ENCODE measurements around the gene MSMO1. TPM values are rescaled to one million over a fixed set of nuclear protein-coding genes. Genes with fewer than 3 reads are reported as not detected.

The MSMO1 gene
- total and polyA plus RNA-seq, 10 of the 15 experiments (the other 5 are each of a cell fraction or from before 2014, with no cell fraction given), result 63.6 to 168 (median 105) TPM

- ChIA-PET SMC1A (ENCODE audit: uncharacterized antibody, unreplicated experiment) (interaction anchor here (0.8 to 4.7 kb wide), 15 partner anchors 8 to 230 kb away, joined by 3 to 47 read pairs (median 3); no protein-coding TSS in a partner anchor), RAD21 (ENCODE audit: unreplicated experiment) (interaction anchor here (0.9 to 2.5 kb wide), 9 partner anchors 10 to 231 kb away, joined by 3 to 10 read pairs (median 4); partner anchors contain the start of gene TMEM192), POLR2A (interaction anchor here (1.0 to 2.7 kb wide), 2 partner anchors 12 to 231 kb away, joined by 3 to 13 read pairs; partner anchors contain the start of gene TMEM192), CTCF (interaction anchor here (0.6 to 10.2 kb wide), 16 partner anchors 7 to 717 kb away, joined by 3 to 98 read pairs (median 3); partner anchors contain the start of gene TMEM192)
- no peak overlapping the region for H3K27ac ChIP-seq (ENCODE audit: control insufficient read depth, insufficient read depth)
- no peaks in the 10 kb centered on the region for H3K79me2 ChIP-seq (ENCODE audit: control insufficient read depth, insufficient read depth, low read length)
- DNase-seq (ENCODE audit: low read depth, low spot score) (no peak), ATAC-seq (peak; percentile 47), FAIRE-seq (no peak)
- WGBS (ENCODE audit: insufficient coverage, insufficient replicate concordance, low lambda C conversion rate, missing lambda C conversion rate), result 93% methylated on average over 13 of the region's 13 CpGs
- in situ Hi-C loops (cut with MboI) (no loop called here), intact Hi-C loops (cut with micrococcal nuclease; ENCODE audit: unreplicated experiment) (loop anchor here (2.0 kb wide), 1 partner anchor 213 kb away; no protein-coding TSS in a partner anchor)
- no peak overlapping the region for H3K9ac ChIP-seq (ENCODE audit: control insufficient read depth, insufficient read depth, low read length)
- peaks cover 0 to 23% of the 10 kb centered on the region in 2 experiments; a peak in 3 of 4 replicates for H3K36me3 ChIP-seq (ENCODE audit: control insufficient read depth in 2 of 2, insufficient read depth in 2 of 2, low read length in 1 of 2)
- BruUV-seq (replicated peaks), result no TSS peak
- H3K4me2 ChIP-seq (ENCODE audit: control insufficient read depth, insufficient read depth), result no peak overlapping the region
- no peak overlapping the region for H2AFZ ChIP-seq (ENCODE audit: control insufficient read depth, low read depth, low read length)
- H3K4me3 ChIP-seq, result no peak overlapping the region
- H3K27me3 ChIP-seq (replicated peaks in 1 of 2; ENCODE audit: control insufficient read depth in 2 of 2, insufficient read depth in 2 of 2, low read length in 1 of 2), result no peaks in the 10 kb centered on the region
- H3K9me3 ChIP-seq (replicated peaks; ENCODE audit: control insufficient read depth, insufficient read depth, low read length), result no peaks in the 10 kb centered on the region
- TF ChIP-seq SMAD5 (IDR thresholded peaks at IDR 0.05; ENCODE audit: low read depth) (peak; percentile 37; the same call in 1 of the 2 replicates), DPF2 (IDR thresholded peaks at IDR 0.05) (no peak), HCFC1 (IDR thresholded peaks at IDR 0.05; ENCODE audit: low read length) (no peak), SUPT20H (IDR thresholded peaks at IDR 0.05; ENCODE audit: borderline replicate concordance, control insufficient read depth, low read depth, low read length) (no peak), GATAD2B (conservative IDR thresholded peaks at IDR 0.05; ENCODE audit: low read depth) (no peak), ZBED1 (IDR thresholded peaks at IDR 0.05; ENCODE audit: borderline replicate concordance) (peak; percentile 53; the same call in 1 of the 2 replicates), RAD21 (IDR thresholded peaks at IDR 0.05; ENCODE audit: insufficient read depth, low read depth, low read length) (peak; percentile 57), SMC3 (IDR thresholded peaks at IDR 0.05; ENCODE audit: borderline replicate concordance, low read length) (peak; percentile 37; the same call in 1 of the 2 replicates), ZNF24 (IDR thresholded peaks at IDR 0.05) (no peak), CTCF (IDR thresholded peaks at IDR 0.05 in 2 of 3, conservative IDR thresholded peaks at IDR 0.05 in 1 of 3; ENCODE audit: control insufficient read depth in 2 of 3, extremely low read depth in 1 of 3, insufficient read depth in 1 of 3, low read depth in 3 of 3, low read length in 3 of 3) (peak; percentile 19 to 51 (median 43); a peak in 5 of 6 replicates), SMAD1 (IDR thresholded peaks at IDR 0.05; ENCODE audit: low read depth, partially characterized antibody) (no peak)
- no peaks in the 10 kb centered on the region for H4K20me1 ChIP-seq (ENCODE audit: control insufficient read depth, insufficient read depth)
- H3K4me1 ChIP-seq (ENCODE audit: control insufficient read depth, insufficient read depth, low read length), result no peaks in the 10 kb centered on the region
These were observed 16.1 kb downstream of the MSMO1 start for GRCh38 chr4:165343353-165344191.

Data from GM12878 (cell line).